Activated T-helper 2 cell treated with anti-CD3 and anti-CD28 coated beads, Interferon-gamma antibody, Interleukin-2, Interleukin-4, amounts not matched to agents 10 μg/mL and 5 μg/mL and 100 μg/mL, durations not matched to agents 14 hours and 24 hours and 36 hours (primary cell): ENCODE data around the gene CTBP2. TPM values are rescaled to one million over a fixed set of nuclear protein-coding genes. Genes with fewer than 3 reads are reported as not detected.

ENCODE experiments used
- DNase-seq: peaks from one replicate; pipeline ENCODE4 v3.0.0; 2021; ENCODE audit warnings: low spot score
- H3K27ac Mint-ChIP-seq: one replicate; pipeline ENCODE4 v1.8.0; 2021; ENCODE audit warnings: mixed read lengths
- H3K27me3 Mint-ChIP-seq: one replicate; pipeline ENCODE4 v1.8.0; 2021; ENCODE audit warnings: low read depth, mixed read lengths
- H3K36me3 Mint-ChIP-seq: one replicate; pipeline ENCODE4 v1.8.0; 2021; ENCODE audit warnings: low read depth, mixed read lengths
- H3K4me1 Mint-ChIP-seq: one replicate; pipeline ENCODE4 v1.8.0; 2021; ENCODE audit warnings: low read depth, mixed read lengths
- H3K4me3 Mint-ChIP-seq: one replicate; pipeline ENCODE4 v1.8.0; 2021; ENCODE audit warnings: low read depth, mild to moderate bottlenecking, moderate library complexity, mixed read lengths
- H3K9me3 Mint-ChIP-seq: one replicate; pipeline ENCODE4 v1.8.0; 2021; ENCODE audit warnings: mixed read lengths
- intact Hi-C: fragments of 100-400 bp; cut with micrococcal nuclease; formaldehyde crosslinking; loops from one replicate; pipeline ENCODE4 v1.15.1; 2023
- total RNA-seq: library from RNA; stranded (reverse); gene quantifications from 2 replicates; pipeline ENCODE4 v1.2.3, GENCODE V29; 2022

CTBP2 gene
- total RNA-seq, 1 donor from 2014 or later = 0.48 TPM

DNA sequence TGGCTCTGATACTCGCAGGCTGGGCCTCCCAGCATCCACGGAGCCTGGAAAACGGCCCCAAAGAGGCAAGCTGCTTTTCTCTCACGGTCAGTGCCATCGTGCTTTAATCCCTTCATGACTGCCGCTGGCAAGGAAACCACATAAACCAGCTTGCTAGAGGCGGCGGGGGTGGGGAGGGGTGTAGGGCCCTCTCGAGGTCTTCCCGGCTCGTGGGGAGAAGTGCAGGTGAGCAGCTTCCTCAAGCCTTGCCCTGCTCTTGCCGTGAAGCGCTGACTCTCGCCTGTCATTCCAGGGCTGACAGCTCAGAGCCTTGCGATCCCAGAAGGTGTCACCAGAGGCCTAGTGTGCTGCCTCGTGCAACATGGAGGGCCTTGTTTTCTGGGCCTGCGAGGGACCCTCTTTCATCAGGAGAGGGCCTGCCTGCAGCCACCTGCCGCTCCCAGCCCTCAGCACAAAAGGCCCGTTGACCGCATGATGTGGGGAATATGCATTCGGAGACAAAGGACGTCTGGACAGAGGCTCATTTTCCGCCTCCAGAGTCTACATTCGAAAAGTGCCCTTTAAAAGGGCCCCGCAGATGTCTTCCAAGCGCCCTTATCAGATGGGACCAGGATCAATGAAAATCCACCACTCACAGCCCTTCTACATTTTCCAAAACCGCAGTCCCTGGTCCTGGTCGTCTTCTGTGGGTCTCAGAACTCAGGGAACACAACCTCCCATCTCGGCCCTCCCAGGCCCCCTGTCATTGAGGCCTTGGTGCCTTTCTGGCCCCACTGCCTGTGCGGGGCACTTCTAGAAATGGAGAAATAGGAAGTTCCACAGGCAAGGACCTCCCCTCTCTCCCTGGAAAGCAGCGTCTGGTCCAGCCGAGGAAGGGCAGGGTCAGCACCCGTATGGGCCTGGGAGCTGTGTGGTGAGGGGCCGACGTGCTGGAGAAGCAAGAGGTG lies 159.7 kb downstream of the CTBP2 start:
- no peak overlapping the region for H3K27ac Mint-ChIP-seq
- H3K36me3 Mint-ChIP-seq = no peaks in the 10 kb centered on the region
- H3K4me3 Mint-ChIP-seq = no peak overlapping the region
- no peak for DNase-seq
- intact Hi-C loops = no loop called here
- H3K9me3 Mint-ChIP-seq = no peaks in the 10 kb centered on the region
- no peaks in the 10 kb centered on the region for H3K4me1 Mint-ChIP-seq
- no peaks in the 10 kb centered on the region for H3K27me3 Mint-ChIP-seq

DNA sequence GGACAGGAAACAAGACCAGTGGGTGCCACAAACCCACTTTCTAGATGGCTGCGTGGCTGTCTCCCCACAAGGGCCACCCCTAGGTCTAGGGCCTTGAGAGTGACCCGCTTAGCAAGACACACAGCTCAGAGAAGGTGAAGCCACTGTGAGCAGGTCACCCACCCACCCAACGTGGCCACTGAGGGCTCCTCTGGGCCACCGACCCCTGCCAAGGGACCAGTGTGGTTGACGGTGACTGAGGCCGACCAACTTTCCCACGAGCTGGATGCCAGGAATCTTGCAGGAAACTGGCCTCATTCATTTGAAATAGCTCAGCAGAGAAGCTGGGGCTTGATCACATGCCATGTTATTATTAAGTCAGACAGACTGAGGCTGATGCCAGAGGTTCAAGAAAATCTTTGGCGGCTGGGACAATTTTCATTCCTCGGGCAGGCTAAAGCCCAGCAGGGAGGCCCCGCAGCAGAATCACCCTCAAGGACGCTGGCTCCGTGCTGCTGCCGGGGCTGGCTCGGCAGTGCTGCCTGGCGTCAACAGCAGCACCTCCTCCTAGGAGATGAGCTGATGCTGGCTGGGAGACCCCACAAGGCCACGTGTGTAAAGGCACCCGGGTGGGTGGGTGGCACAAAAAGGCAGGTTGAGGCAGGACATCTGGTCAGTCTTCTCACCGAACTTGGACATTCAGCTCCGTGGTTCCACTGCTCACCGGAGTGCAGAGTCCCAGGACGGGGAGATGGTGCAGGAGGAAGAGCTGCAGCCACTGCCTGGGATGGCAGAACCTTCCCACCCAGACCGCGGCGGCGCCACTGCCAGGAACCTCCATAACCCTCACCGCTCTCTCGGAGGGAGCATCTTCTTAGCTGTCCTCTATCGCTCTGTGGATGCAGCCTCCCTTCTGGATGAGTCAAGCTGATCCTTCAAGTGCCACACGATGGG lies 160.7 kb downstream of the CTBP2 start:
- Mint-ChIP-seq H3K27ac (no peak overlapping the region), H3K36me3 (no peaks in the 10 kb centered on the region), H3K27me3 (no peaks in the 10 kb centered on the region), H3K4me1 (no peaks in the 10 kb centered on the region), H3K4me3 (no peak overlapping the region), H3K9me3 (no peaks in the 10 kb centered on the region)
- DNase-seq = no peak
- intact Hi-C loops = no loop called here

DNA sequence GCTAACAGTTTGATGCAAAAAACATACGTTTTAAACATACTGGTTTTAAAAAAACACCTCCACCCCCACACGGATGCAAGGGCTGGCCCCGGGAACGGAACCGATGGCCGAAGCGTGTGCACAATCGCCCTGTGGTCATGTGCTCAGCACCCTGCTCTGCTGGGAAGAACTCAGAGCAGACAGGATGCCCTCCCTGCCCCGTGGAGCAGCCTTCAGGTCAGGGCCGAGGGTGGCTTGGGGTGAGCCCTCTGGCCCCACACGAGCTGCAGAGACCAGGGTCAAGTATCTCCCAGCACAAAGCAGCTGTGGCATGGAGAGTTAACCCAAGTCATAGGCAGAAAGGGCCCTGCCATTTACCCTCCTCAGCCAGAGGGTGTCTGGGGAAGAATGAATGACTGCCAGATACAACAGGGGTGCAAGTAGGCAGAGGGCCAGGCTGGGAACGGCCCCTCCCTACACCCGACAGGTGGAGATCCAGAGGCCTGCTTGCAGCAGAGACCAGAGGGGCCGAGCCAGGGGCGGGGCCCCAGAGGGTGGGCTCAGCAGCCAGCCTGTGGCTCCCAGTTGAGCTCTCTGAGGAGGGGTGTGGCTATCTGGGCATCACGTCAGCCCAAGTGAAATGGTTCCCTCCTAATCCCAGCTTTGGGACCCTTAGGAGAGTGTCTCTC lies 161.6 kb downstream of the CTBP2 start:
- no peaks in the 10 kb centered on the region for H3K27me3 Mint-ChIP-seq
- H3K4me3 Mint-ChIP-seq = no peak overlapping the region
- H3K9me3 Mint-ChIP-seq = no peaks in the 10 kb centered on the region
- DNase-seq = no peak
- no peaks in the 10 kb centered on the region for H3K36me3 Mint-ChIP-seq
- no peaks in the 10 kb centered on the region for H3K4me1 Mint-ChIP-seq
- no peak overlapping the region for H3K27ac Mint-ChIP-seq
- intact Hi-C loops = no loop called here

DNA sequence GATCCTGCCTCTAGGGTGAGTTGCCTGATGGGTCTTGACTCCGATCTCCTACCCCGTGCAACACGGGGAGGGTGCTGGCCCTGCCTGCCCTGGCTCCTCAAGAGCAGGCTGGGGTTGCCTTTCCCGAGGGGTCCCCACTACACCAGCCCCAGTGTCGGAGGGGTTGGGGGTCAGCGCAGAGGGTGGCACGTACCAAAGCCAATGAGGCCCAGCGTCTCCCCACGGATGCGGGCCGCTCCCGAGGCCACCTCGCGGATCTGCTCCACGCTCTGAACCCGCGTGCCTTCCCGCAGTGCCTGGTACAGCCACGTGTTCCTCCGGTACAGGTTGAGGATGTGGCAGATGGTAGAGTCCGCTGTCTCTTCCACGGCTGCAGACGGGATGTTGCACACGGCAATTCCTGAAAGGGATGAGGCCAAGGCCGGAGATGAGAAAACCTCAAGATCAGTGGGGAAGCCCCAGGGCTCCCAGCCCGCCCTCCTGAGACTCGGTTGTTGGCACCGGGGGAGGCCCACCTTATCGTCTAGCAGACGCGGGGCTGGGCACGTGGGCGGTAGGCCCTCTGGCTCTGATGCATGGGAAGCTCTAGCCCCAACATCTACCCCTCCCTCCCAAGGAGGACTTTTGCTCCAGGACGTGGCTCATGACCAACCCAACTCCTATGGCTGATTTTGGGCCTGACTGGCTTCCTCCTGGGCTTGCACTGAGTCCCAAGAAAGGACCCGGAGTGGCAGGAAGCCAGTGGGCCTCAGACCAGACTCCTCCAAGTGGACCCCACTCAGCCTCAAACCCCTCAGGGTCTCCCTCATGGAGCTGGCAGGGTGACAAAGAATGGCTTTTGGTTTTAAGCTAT lies 162.4 kb downstream of the CTBP2 start:
- intact Hi-C loops = no loop called here
- H3K9me3 Mint-ChIP-seq = no peaks in the 10 kb centered on the region
- H3K27me3 Mint-ChIP-seq = no peaks in the 10 kb centered on the region
- no peaks in the 10 kb centered on the region for H3K4me1 Mint-ChIP-seq
- no peaks in the 10 kb centered on the region for H3K36me3 Mint-ChIP-seq
- no peak for DNase-seq
- H3K4me3 Mint-ChIP-seq = no peak overlapping the region
- H3K27ac Mint-ChIP-seq = no peak overlapping the region

DNA sequence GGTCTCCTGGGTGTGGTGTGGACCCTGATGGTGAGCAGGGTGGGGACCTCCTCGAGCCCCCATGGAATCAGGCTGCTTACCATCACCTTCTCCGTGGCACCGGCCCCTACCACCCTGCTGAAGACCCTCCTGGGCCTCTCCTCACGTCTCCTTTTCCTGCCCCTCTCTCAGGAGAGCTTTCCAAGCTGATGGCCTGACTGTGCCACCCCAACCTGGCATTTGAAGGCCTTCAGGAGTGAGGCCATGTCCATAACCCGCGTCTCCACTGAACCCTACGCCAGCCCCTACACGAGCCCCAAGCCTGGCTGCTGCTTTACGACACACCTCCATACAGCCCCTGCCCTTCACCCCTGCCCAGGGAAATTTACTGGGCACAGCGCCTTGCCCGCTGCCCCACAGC lies 163.1 kb downstream of the CTBP2 start:
- DNase-seq = no peak
- Mint-ChIP-seq H3K9me3 (no peaks in the 10 kb centered on the region), H3K4me1 (no peaks in the 10 kb centered on the region), H3K27ac (no peak overlapping the region), H3K4me3 (no peak overlapping the region), H3K27me3 (no peaks in the 10 kb centered on the region), H3K36me3 (no peaks in the 10 kb centered on the region)
- intact Hi-C loops = no loop called here

DNA sequence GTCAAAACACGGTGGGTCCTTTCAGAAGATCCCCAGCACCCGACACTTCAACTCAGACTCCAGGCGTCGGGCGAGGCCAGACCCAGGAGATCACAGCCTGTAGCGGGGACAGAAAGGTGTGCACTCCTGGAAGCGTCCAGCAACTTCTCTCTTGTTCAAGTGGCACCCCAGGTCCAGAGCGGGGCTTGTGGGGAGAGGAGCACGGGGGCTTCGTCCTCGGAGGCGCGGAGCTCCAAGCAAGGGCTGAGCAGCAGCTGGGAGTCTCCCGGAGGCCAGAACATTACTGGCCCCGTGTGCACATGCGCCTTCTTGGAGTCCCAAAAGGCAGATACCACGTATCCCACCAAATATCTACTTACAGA lies 163.5 kb downstream of the CTBP2 start:
- H3K4me1 Mint-ChIP-seq = no peaks in the 10 kb centered on the region
- H3K4me3 Mint-ChIP-seq = no peak overlapping the region
- H3K27ac Mint-ChIP-seq = no peak overlapping the region
- intact Hi-C loops = no loop called here
- H3K9me3 Mint-ChIP-seq = no peaks in the 10 kb centered on the region
- H3K27me3 Mint-ChIP-seq = no peaks in the 10 kb centered on the region
- DNase-seq = no peak
- H3K36me3 Mint-ChIP-seq = no peaks in the 10 kb centered on the region

DNA sequence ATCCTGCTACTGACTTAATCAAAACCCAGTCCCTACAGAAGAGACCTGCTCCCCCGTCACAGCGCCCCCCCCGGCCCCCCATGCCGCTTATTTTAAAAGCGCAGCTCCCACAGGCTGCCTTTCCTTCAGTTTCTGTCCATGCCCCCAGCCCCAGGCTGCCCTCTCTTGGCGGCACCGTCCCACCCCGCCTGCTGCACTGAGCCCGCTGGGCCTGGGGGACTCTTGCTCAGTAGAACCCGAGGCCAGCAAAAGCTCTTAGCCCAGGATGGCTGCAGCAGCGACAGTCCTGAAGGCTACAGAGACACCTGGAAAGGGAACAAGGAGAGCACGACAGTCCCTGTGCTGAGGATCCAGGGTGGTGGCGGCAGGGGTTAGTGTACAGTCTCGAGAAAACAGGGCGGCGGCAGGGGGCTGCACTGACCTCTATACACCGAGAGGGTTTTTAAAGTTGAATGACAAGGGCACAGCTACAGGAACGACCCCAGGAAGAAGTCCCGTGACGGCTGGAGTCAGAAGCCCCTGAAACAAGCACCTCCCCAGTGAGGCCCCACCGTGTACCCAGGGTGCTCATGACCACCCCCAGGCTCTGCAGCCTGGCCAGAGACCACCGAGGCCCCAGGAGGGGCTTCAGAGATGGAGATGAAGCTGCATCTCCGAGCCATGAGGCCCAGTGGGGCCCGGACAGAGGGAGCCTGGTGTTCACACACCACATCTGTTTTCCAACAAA lies 164.1 kb downstream of the CTBP2 start:
- H3K36me3 Mint-ChIP-seq = no peaks in the 10 kb centered on the region
- no peaks in the 10 kb centered on the region for H3K27me3 Mint-ChIP-seq
- H3K4me1 Mint-ChIP-seq = no peaks in the 10 kb centered on the region
- H3K4me3 Mint-ChIP-seq = no peak overlapping the region
- no peak overlapping the region for H3K27ac Mint-ChIP-seq
- no peak for DNase-seq
- intact Hi-C loops = no loop called here
- H3K9me3 Mint-ChIP-seq = no peaks in the 10 kb centered on the region

DNA sequence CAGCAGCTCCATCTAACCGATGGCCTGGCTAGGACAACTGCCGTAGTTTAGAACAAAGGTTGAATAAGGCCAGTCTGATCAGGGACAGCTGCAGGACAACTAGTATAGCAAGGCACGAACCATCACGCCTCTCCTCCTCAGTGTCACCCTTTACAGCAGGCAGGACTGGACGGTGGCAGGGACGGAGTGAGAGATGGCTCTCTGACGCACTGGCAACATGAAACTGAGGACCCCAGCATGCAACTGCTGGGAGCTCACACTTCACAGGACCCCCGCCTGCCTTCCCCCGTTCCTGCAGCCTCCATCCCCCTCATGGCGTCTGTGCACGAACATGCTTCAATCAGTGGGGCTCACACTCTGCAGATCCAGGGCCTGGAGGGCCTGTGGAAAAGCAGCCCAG lies 164.8 kb downstream of the CTBP2 start:
- no peaks in the 10 kb centered on the region for H3K36me3 Mint-ChIP-seq
- no peak for DNase-seq
- H3K27ac Mint-ChIP-seq = no peak overlapping the region
- no peaks in the 10 kb centered on the region for H3K9me3 Mint-ChIP-seq
- H3K4me1 Mint-ChIP-seq = no peaks in the 10 kb centered on the region
- H3K27me3 Mint-ChIP-seq = no peaks in the 10 kb centered on the region
- no peak overlapping the region for H3K4me3 Mint-ChIP-seq
- intact Hi-C loops = no loop called here

DNA sequence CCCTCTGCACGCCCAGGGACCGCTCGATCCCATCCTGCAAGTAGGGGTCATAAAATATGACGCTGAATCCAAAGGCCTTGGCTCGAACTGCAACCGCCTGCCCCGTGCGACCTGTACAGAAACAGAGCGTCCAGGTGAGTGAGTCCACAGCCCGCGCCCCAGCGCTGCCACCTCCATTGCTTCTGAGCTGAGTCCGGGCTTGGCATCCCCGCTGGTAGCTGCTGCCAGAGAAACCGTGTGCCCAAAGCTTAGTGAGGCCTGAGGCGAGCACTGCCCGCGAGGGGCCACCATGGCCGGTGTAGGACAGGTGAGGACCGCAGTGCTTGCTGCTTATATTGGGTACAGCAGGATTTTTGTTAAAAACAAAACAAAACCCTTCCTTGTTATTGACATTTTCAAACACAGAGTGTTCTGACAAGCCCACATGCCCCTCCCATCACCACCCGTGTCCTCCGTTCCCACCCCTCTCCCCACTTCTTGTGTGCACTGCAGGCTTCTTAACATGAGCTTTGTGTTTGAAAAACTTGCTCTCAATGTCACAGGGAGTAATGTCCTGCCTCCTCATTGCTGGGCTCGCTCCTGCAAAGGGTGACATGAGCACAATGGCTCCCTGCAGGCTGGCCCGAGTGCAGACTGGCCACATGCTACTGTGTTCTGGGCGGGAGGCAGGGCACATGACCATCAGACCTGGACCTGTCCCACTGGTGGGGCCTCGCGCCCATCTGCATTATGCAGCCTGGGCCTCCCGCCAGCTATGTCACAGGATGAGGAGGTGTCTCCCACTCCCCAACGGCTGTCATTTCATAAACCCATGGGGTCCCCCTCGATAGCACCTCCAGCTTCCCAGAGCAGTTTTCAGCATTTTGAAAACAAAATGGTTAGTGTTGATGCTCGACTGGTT lies 165.5 kb downstream of the CTBP2 start:
- no peak for DNase-seq
- H3K4me1 Mint-ChIP-seq = no peaks in the 10 kb centered on the region
- intact Hi-C loops = no loop called here
- H3K9me3 Mint-ChIP-seq = no peaks in the 10 kb centered on the region
- no peak overlapping the region for H3K4me3 Mint-ChIP-seq
- no peaks in the 10 kb centered on the region for H3K36me3 Mint-ChIP-seq
- no peak overlapping the region for H3K27ac Mint-ChIP-seq
- no peaks in the 10 kb centered on the region for H3K27me3 Mint-ChIP-seq

DNA sequence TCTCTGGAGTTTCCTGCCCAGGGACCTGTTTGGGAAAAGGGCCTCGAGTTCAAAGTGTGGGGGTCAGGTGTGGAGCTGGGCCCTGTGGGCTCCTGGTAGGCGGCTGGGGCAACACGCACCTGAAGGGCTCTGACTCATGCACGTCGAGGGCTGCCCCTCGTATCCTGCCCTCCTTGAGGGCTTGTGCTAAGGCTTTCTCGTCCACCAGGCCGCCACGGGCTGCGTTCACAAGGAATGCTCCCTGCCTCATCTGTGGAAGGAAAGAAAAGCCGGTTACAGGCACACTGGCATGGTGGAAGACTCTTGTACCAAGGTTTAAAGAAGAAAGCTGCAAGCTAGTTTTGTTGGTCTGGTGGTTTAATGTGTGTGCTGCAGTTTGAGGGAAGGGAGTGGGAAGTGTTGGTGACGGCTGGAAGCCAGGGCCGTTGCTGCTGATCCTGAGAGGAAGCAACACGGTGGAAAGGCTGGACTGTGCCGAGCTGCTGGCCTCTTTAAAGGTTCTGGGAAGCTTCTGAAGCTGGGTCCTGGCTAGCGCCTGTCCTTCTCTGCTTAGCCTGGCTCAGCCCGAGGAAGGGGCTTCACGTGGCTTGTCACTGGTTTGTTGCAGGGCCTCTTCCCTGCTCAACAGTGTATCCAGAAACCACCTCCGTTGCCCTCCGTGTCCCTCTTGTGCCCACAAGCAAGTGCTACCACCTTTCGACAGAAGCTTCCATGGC lies 166.5 kb downstream of the CTBP2 start:
- Mint-ChIP-seq H3K9me3 (no peaks in the 10 kb centered on the region), H3K27me3 (no peaks in the 10 kb centered on the region), H3K4me1 (no peaks in the 10 kb centered on the region), H3K4me3 (no peak overlapping the region), H3K27ac (no peak overlapping the region), H3K36me3 (peaks cover 8% of the 10 kb centered on the region)
- intact Hi-C loops = no loop called here
- no peak for DNase-seq

DNA sequence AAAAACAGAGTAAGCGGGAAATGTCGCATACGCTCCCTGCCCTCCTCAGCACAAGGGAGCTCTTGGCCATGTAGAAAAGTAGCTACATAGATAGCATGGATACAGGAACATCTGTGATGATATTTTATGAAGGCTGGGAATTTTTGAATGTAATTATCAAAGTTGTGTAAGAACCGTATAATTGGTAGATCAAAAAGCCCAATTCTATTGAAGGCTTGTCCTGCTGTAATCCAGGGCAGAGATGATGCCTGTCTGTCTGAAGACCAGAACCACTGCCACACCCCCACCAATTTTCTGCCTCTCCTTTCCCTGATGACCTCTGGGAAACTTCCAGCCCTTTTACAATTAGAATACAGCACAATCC lies 167.0 kb downstream of the CTBP2 start:
- intact Hi-C loops = no loop called here
- Mint-ChIP-seq H3K27me3 (no peaks in the 10 kb centered on the region), H3K36me3 (peaks cover 12% of the 10 kb centered on the region), H3K4me1 (no peaks in the 10 kb centered on the region), H3K4me3 (no peak overlapping the region), H3K27ac (no peak overlapping the region), H3K9me3 (no peaks in the 10 kb centered on the region)
- DNase-seq = no peak
